K562 (cell line): ENCODE results near the gene EGFR. TPM values are rescaled to one million over a fixed set of nuclear protein-coding genes. Genes with fewer than 3 reads are reported as not detected.
A peak's percentile ranks its signal among the peaks of the same experiment; 100 is the strongest.

Experiments used
- ATAC-seq: fragments of 200-7000 bp; cut with Tn5 transposase; 3 replicates; pipeline ENCODE4 v1.9.1; 2020; ENCODE audit warnings: moderate library complexity
- BruUV-seq: library from RNA; stranded (reverse); fragments of 400-500 nt; replicated peaks from 2 replicates; lab custom pipeline; 2021; lab: Mats Ljungman, UMichigan
- CTCF ChIA-PET: fragments of 300-600 bp; formaldehyde crosslinking; extraction: SDS; loops from one replicate; lab custom pipeline; 2021; ENCODE audit warnings: low intra/inter-chr PET ratio; lab: Yijun Ruan, JAX
- POLR2A ChIA-PET: fragments of 300-600, 350-650 bp; sonication (Branson Sonifier 250); formaldehyde crosslinking; extraction: SDS; loops from one replicate; lab custom pipeline; 2021; ENCODE audit warnings: antibody characterized with exemption, inconsistent platforms; lab: Yijun Ruan, JAX
- DNase-seq, 4 experiments: peaks; one replicate each; pipeline versions ENCODE4 v3.0.0 to v3.0.0-alpha.2; 2011 to 2018; ENCODE audit warnings: low spot score in 3 of 4, mixed read lengths in 3 of 4; ENCODE audit errors: extremely low read depth in 1 of 4
- FAIRE-seq: peaks from 2 replicates; lab custom pipeline; 2011; peaks lifted over from hg19 to GRCh38; lab: Jason Lieb, UNC
- H2AFZ ChIP-seq: 2 replicates; pipeline ENCODE4 v1.6.0; 2011; ENCODE audit warnings: low read depth, low read length, control low read depth, inconsistent platforms
- H3K27ac ChIP-seq: fragments of 200-600 bp; 3 replicates; pipeline ENCODE4 v1.8.0; 2011; ENCODE audit warnings: low read depth, mild to moderate bottlenecking, control low read depth, inconsistent platforms, low read length, moderate library complexity, mixed read lengths; ENCODE audit errors: extremely low read depth
- H3K27me3 ChIP-seq, 2 experiments: fragments of 300-600 bp in 1 of 2; 2 replicates in 1 of 2; 3 replicates in 1 of 2; pipeline versions ENCODE4 v1.6.0 to v1.8.0; 2011; ENCODE audit warnings: inconsistent platforms in 2 of 2, low read length in 2 of 2, mild to moderate bottlenecking in 1 of 2, mixed read lengths in 1 of 2, moderate library complexity in 1 of 2; ENCODE audit not compliant: control insufficient read depth in 2 of 2, insufficient read depth in 2 of 2
- H3K36me3 ChIP-seq: fragments of 300-600 bp; 3 replicates; pipeline ENCODE4 v1.8.0; 2011; ENCODE audit warnings: mild to moderate bottlenecking, low read length, inconsistent platforms; ENCODE audit not compliant: control insufficient read depth, insufficient read depth
- H3K4me1 ChIP-seq, 2 experiments: fragments of 200-600 bp in 1 of 2; replicated peaks in 1 of 2; 2 replicates in 1 of 2; 3 replicates in 1 of 2; pipeline versions ENCODE4 v1.5.1 to v1.8.0; 2011; ENCODE audit warnings: inconsistent platforms in 2 of 2, low read length in 2 of 2, mild to moderate bottlenecking in 1 of 2, mixed read lengths in 1 of 2, moderate library complexity in 1 of 2; ENCODE audit not compliant: control insufficient read depth in 2 of 2, insufficient read depth in 2 of 2
- H3K4me2 ChIP-seq: 2 replicates; pipeline ENCODE4 v1.6.1; 2011; ENCODE audit warnings: low read length, control low read depth, inconsistent platforms, mixed read lengths; ENCODE audit not compliant: insufficient read depth
- H3K4me3 ChIP-seq: fragments of 200-600 bp; sonication (generic), shearing (Covaris generic); 2 replicates; pipeline ENCODE4 v1.5.1; 2016; ENCODE audit warnings: control low read depth, inconsistent platforms
- H3K79me2 ChIP-seq: fragments of 200-600 bp; 3 replicates; pipeline ENCODE4 v1.8.0; 2011; ENCODE audit warnings: low read length, inconsistent platforms; ENCODE audit not compliant: control insufficient read depth, insufficient read depth
- H3K9ac ChIP-seq, 2 experiments: 2 replicates each; pipeline versions ENCODE4 v1.6.0 to v1.6.1; 2011; ENCODE audit warnings: low read depth in 2 of 2, low read length in 2 of 2, control low read depth in 1 of 2, inconsistent platforms in 1 of 2, mild to moderate bottlenecking in 1 of 2, mixed read lengths in 1 of 2; ENCODE audit not compliant: insufficient read depth in 1 of 2
- H3K9me1 ChIP-seq: one replicate; pipeline ENCODE4 v1.6.0; 2011; ENCODE audit warnings: inconsistent platforms, mild to moderate bottlenecking, low read length, moderate library complexity; ENCODE audit not compliant: control insufficient read depth, insufficient read depth
- H3K9me3 ChIP-seq: replicated peaks from 2 replicates; pipeline ENCODE4 v1.5.1; 2011; ENCODE audit warnings: low read depth, low read length, inconsistent platforms; ENCODE audit not compliant: control insufficient read depth, insufficient read depth
- H4K20me1 ChIP-seq: replicated peaks from 2 replicates; pipeline ENCODE4 v1.6.1; 2011; ENCODE audit warnings: low read length, inconsistent platforms, mixed read lengths; ENCODE audit not compliant: control insufficient read depth, insufficient read depth
- ATF4 ChIP-seq: fragments of 450-650 bp; formaldehyde crosslinking; IDR thresholded peaks from 2 replicates; pipeline ENCODE4 v1.4.0; 2022; ENCODE audit warnings: mild to moderate bottlenecking, moderate library complexity
- BCOR ChIP-seq: fragments of 450-650 bp; IDR thresholded peaks from 2 replicates; pipeline ENCODE4 v1.6.1; 2016
- CEBPG ChIP-seq, 3 experiments: fragments of 200-800 bp in 1 of 3; sonication (Bioruptor generic) in 1 of 3; sonication (generic) in 1 of 3; formaldehyde crosslinking in 1 of 3; IDR thresholded peaks in 2 of 3; conservative IDR thresholded peaks in 1 of 3; 2 replicates each; pipeline versions ENCODE4 v1.6.1 to v1.8.0; 2016 to 2022; ENCODE audit warnings: missing compliant biosample characterization in 2 of 3, missing genetic modification characterization in 2 of 3, mild to moderate bottlenecking in 1 of 3, missing genetic modification reagents in 1 of 3
- ESRRA ChIP-seq: fragments of 450-650 bp; IDR thresholded peaks from 2 replicates; pipeline ENCODE4 v1.6.1; 2014; ENCODE audit warnings: low read depth, mild to moderate bottlenecking, moderate library complexity, borderline replicate concordance
- NR1H2 ChIP-seq: sonication (generic); formaldehyde crosslinking; IDR thresholded peaks from 2 replicates; pipeline ENCODE4 v1.4.0; 2020; ENCODE audit warnings: mild to moderate bottlenecking, missing genetic modification reagents
- NR2C2 ChIP-seq, 2 experiments: fragments of 200-800 bp in 1 of 2; sonication (Bioruptor generic) in 1 of 2; sonication (generic) in 1 of 2; formaldehyde crosslinking in 1 of 2; IDR thresholded peaks; 2 replicates each; pipeline versions ENCODE4 v1.6.1 to v1.8.0; 2016 to 2022; ENCODE audit warnings: mild to moderate bottlenecking in 1 of 2, missing compliant biosample characterization in 1 of 2, missing genetic modification characterization in 1 of 2, missing genetic modification reagents in 1 of 2
- PTRF ChIP-seq: fragments of 450-650 bp; IDR thresholded peaks from 2 replicates; pipeline ENCODE4 v1.6.1; 2016; ENCODE audit warnings: mild to moderate bottlenecking, missing genetic modification characterization, missing compliant biosample characterization
- SMC3 ChIP-seq: conservative IDR thresholded peaks from 2 replicates; pipeline ENCODE4 v1.6.1; 2011; ENCODE audit warnings: low read depth, low read length, improper control_type of control experiment; ENCODE audit not compliant: insufficient read depth
- TRIM24 ChIP-seq, 2 experiments: fragments of 450-650 bp; IDR thresholded peaks; 2 replicates each; pipeline ENCODE4 v1.6.1; 2016
- ZNF584 ChIP-seq: fragments of 200-800 bp; sonication (Bioruptor generic); IDR thresholded peaks from 2 replicates; pipeline ENCODE4 v1.6.1; 2016; ENCODE audit warnings: low read depth, mild to moderate bottlenecking, missing genetic modification characterization, missing compliant biosample characterization
- ZNF766 ChIP-seq: fragments of 200-800 bp; sonication (Bioruptor generic); conservative IDR thresholded peaks from 2 replicates; pipeline ENCODE4 v1.6.1; 2016; ENCODE audit warnings: missing genetic modification characterization, missing compliant biosample characterization
- WGBS: fragments of 100-300 bp; shearing (Covaris generic); methylation state at CpG from one replicate; pipeline ENCODE4 v1.1.6; 2016; ENCODE audit warnings: low coverage, mixed read lengths; ENCODE audit not compliant: insufficient coverage; ENCODE audit errors: missing lambda C conversion rate; 5-methylcytosine and 5-hydroxymethylcytosine counted together
- in situ Hi-C: fragments of 300-500 bp; cut with MboI; formaldehyde crosslinking; loops from 4 replicates; pipeline ENCODE4 v1.15.0; 2018; ENCODE audit warnings: inconsistent platforms, mixed read lengths
- intact Hi-C: fragments of 100-400 bp; cut with micrococcal nuclease; formaldehyde crosslinking; loops from 2 replicates; pipeline ENCODE4 v1.14.2; 2022
- polyA plus RNA-seq, 8 experiments: library from polyadenylated mRNA; depleted of rRNA in 4 of 8; stranded (reverse) in 5 of 8; unstranded in 3 of 8; fragments of >200 nt; fragmentation: Nextera tagmentation in 2 of 8; fragmentation: Illumina TruSeq in 1 of 8; extraction: Ambion mirVana in 2 of 8; extraction: Trizol in 1 of 8; gene quantifications; 2 replicates each; pipeline versions ENCODE4 v1.2.1 to v1.2.3, GENCODE V29; 2011 to 2014; ENCODE audit warnings: inconsistent platforms in 1 of 8, missing spikeins in 1 of 8
- total RNA-seq, 7 experiments: library from RNA; depleted of rRNA in 6 of 7; stranded (reverse); fragments of >200 nt in 6 of 7; fragmentation: Illumina TruSeq in 2 of 7; extraction: Trizol in 2 of 7; gene quantifications; 2 replicates each; pipeline versions ENCODE4 v1.2.1 to v1.2.3, GENCODE V29; 2011 to 2021; ENCODE audit warnings: low replicate concordance in 1 of 7

Gene EGFR
- total and polyA plus RNA-seq, 9 of the 15 experiments (the other 6 are each of a cell fraction or from before 2014, with no cell fraction given): 0.13 TPM; not detected in 8

GRCh38 chr7:55249332-55249731, 230.5 kb downstream of the EGFR start:
- Histone ChIP-seq H3K9me3 (no peaks in the 10 kb centered on the region), H3K4me2 (no peak overlapping the region), H2AFZ (no peak overlapping the region), H3K9ac (no peak overlapping the region), H3K27me3 (peaks cover 2 to 30% of the 10 kb centered on the region in 2 experiments; a peak in 3 of 5 replicates), H3K36me3 (no peaks in the 10 kb centered on the region), H3K27ac (no peak overlapping the region)
- intact Hi-C loops: no loop called here
- DNase-seq (no peak), ATAC-seq (peak; percentile 56)
- no TSS peak for BruUV-seq
- CTCF ChIA-PET: no interaction called here
- in situ Hi-C loops: no loop called here
- POLR2A ChIA-PET: interaction anchor here (0.8 kb wide), 1 partner anchor 10 kb away, joined by 5 read pairs; no protein-coding TSS in a partner anchor
- TF ChIP-seq TRIM24 (IDR thresholded peaks at IDR 0.05) (peak in 1 of 2 experiments; percentile 13; a peak in 1 of 4 replicates), NR2C2 (CRISPR knock-in tag; IDR thresholded peaks at IDR 0.05) (no peak), NR2C2 (tag; IDR thresholded peaks at IDR 0.05) (peak; percentile 53; the same call in 1 of the 2 replicates), ZNF584 (0 out of 2 replicates have a peak, but pooled peaks have one; percentile 32), BCOR (no peak), PTRF (tag) (no peak), SMC3 (no peak), ATF4 (CRISPR knock-in tag) (0 out of 2 replicates have a peak, but pooled peaks have one; percentile 45), NR1H2 (no peak), ZNF766 (CRISPR knock-in tag) (no peak), CEBPG (CRISPR knock-in tag; IDR thresholded peaks at IDR 0.05) (no peak), CEBPG (tag; conservative IDR thresholded peaks at IDR 0.05 in 1 of 2, IDR thresholded peaks at IDR 0.05 in 1 of 2) (peak; percentile 43 to 72; a peak in 3 of 4 replicates), ESRRA (no peak)
- TF ChIP-seq, all 486 proteins: peak for 5
- Histone ChIP-seq H3K9me1 (no peaks in the 10 kb centered on the region), H3K79me2 (no peaks in the 10 kb centered on the region), H3K4me3 (no peak overlapping the region), H3K4me1 (peaks cover 0 to 2% of the 10 kb centered on the region in 2 experiments; a peak in 2 of 5 replicates), H4K20me1 (no peaks in the 10 kb centered on the region; the same call in 1 of the 2 replicates)
- no peak for FAIRE-seq
- 0% methylated on average over 8 of the region's 8 CpGs for WGBS
